ENCODE results near the gene TBCA.
"Not testable (repeated sequence)": the region's sequence is repeated elsewhere in the genome, so short reads cannot be mapped to it uniquely, and the experiment has no call there.

TBCA gene

DNA sequence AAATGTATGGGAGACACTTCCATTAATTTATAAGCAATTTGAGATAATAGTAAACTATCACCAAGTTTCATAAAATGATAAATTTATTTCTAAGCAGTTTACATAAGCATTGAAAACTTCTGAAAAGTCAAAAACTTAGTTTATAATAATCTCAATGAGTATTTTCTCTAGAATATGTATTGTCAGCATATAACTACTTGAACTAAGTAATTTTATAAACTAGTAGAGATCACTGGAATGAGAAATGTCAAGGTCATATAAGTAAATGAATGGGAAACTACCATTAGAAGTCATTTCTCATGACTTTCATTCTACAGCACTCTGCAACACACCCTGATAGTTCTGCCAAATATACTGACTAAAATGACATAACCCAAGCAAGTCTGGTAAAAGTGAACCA lies 3.4 kb downstream of the TBCA start:
- DNase-seq (ENCODE audit: low spot score): no peak

DNA sequence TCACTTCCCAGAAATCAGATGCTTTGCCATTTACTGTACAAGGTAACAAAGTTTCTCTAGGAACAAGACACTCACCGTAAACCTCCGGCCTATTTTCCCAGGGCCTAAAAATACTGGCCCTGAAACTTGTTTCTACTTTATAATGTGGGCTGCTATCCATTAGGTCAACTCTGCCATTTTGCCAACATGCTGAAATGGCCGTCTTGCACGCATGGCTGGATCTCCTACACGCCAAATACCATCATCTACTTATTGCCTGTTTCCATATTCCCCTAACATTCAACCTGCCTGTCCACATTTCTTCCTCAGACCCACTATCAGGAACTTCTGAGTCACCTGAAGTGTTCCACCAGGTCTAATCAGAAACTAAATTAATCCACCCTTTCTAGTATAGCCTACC lies 4.7 kb downstream of the TBCA start:
- no peak for DNase-seq (ENCODE audit: low spot score)

DNA sequence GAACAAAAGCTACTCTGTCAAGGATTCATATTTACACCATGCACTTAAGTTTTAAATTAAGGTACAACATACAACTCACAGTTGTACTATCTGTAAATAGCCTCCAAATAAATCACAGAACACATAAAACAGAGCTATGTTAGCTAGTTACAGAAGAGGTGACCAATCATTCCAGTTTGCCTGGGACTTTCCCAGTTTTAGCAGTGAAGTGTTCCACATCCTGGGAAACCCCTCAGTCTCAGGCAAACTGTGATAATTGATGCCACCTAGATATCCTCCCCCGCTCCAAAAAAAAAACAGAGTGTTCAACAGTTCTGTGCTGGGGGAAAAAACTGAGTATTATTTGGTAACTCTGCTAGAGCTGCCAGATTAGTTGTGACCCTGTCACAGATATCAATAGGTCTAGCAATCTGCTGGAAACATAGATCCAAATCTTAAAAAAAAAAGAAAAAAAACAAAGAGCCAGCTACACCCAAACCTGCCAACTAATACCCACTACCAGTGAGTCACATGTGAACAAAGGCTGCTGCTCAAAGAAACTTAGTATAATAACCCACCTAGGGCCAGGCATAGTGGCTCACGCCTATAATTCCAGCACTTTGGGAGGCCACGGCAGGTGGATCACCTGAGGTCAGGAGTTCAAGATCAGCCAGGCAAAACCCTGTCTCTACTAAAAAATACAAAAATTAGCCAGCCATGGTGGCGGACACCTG lies 5.7 kb downstream of the TBCA start:
- DNase-seq (ENCODE audit: low spot score): no peak

DNA sequence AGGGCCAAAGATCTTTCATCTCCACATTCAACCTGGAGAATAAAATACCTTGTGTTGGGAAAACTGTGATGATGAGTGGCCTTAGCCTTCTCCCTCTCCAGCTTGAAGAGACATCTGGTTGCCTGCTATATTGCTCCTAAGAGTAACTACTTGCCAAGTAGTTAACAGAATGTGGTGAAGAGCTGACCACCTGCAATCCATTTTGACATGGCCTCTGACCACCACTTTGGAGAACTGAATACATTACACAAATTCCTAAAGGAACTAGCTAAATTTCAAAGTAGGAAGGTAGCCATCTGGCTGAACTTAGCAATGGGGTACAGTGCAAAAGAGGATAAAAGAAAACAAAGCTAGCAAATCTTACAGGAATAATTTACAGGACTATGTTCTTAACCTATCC lies 7.2 kb downstream of the TBCA start:
- no peak for DNase-seq (ENCODE audit: low spot score)

DNA sequence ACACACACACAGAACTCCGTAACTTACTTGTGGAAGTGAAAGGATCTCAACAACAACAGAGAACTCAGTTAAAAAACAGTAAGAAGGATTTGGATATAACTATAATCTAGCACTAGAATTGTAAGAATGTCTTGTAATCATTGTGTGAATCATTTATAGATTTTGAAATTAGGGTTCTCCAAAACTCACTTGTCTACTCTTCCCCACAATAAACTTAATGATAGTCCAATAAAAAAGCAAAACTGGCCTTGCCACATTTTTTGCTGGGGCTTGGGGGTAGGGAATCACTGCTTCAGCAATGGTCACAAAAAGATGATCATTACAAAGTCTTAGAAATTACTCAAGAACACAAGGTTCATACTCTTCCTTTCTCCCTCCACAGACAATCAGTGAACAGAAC lies 8.8 kb downstream of the TBCA start:
- no peak for DNase-seq (ENCODE audit: low spot score)

DNA sequence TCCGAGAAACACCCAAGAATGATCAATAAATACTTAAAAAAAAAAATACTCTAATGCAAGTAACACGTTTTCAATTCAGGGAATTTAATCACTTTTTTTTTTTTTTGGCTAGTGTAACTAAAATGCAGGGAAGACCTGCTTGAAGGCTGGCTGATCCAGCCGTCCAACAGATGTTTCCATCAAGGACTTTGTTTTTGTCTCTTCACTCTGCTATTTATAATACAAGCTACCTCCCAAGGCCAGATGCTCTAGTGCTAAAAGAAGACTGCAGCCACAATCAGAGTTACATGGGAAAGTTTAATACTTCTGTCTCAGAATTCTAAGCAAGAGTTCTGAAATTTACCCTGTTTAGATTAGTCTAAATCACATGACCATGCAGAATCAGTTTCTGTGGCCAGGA lies 14.5 kb downstream of the TBCA start:
- no peak for DNase-seq (ENCODE audit: low spot score)

DNA sequence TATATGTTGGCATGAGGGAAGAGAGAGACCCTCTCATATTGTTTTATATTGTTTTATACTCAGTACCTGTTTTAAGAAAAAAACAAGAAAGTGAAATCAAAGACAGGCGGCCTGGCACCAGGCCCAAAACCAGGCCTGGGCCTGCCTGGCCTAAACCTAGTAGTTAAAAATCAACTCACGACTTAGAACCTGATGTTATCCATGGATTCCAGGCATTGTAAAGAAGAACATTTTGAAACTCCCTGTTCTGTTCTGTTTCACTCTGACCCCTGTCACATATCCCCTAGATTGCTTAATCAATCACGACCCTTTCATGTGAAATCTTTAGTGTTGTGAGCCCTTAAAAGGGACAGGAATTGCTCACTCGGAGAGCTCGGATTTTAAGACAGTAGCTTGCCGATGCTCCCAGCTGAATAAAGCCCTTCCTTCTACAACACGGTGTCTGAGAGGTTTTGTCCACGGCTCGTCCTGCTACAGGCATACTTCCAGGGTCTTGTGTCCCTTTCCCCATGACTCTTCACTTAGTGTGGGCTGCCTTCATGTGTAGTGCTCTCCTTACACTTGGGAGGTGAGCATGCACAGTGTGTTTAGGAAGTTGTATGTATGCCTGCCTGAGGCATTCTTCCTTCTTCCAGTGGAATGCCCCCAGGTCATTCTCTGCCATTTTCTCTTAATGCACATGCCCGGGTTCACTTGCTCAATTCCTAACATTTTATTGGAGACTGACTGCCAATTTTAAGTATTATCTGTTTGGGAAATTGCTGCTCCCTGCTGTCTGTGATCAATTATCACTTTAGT lies 17.8 kb downstream of the TBCA start:
- no peak for DNase-seq (ENCODE audit: low spot score)

DNA sequence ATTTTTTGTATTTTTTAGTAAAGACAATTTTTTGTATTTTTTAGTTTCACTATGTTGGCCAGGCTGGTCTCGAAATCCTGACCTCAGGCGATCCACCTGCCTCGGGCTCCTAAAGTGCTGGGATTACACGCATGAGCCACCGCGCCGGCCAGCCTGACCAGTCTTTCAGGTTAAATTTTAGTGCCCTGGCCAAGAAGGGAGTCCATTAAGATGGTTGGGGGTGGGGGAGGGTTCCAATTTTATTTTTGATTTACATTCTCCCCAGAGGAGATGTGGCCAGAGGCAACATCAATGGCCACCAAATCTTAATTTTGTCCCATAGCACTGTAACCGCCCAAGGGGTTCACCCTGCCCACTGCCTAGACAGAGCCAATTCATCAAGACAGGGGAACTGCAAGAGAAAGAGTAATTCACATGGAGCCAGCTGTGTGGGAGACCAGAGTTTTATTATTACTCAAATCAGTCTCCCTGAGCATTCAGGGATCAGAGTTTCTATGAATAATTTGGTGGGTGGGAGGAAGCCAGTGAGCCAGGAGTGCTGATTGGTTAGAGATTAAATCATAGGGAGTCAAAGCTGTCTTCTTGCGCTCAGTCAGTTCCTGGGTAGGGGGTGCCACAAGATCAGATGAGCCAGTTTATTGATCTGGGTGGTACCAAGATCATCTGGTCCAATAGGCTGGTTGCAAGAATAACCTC lies 24.7 kb downstream of the TBCA start:
- DNase-seq (ENCODE audit: low spot score): no peak

DNA sequence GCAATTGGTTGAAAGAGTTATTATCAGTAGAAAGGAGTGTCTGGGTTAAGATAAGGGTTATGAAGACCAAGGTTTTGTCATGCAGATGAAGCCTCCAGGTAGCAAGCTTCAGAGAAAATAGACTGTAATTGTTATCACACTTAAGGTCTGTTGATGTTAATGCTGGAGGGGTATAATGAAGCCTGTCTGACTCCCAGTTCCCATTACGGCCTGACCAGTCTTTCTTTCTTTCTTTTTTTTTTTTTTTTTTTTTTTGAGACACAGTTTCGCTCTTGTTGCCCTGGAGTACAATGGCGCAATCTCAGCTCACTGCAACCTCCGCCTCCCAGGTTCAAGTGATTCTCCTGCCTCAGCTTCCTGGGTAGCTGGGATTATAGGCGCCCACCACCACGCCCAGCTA lies 25.2 kb downstream of the TBCA start:
- not testable (repeated sequence) for DNase-seq (ENCODE audit: low spot score)

DNA sequence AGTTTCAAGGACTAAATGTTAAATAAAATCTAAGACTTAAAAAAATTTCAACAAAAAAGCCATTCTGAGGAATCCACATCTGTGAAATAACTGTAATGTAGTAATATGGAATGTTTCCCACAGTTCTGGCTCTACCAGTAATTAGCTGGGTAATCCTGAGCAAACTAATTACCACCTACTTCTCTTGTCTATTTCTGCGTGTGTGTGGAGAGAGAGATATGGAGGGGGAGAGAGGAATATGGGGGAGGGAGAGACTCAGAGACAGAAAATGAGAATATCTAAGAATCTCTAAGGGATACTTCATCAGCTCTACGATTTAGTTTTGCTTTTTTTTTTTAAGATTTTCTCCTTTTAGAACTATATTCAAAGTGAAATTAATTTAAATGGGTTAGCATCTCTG lies 28.0 kb downstream of the TBCA start:
- no peak for DNase-seq (ENCODE audit: low spot score)

DNA sequence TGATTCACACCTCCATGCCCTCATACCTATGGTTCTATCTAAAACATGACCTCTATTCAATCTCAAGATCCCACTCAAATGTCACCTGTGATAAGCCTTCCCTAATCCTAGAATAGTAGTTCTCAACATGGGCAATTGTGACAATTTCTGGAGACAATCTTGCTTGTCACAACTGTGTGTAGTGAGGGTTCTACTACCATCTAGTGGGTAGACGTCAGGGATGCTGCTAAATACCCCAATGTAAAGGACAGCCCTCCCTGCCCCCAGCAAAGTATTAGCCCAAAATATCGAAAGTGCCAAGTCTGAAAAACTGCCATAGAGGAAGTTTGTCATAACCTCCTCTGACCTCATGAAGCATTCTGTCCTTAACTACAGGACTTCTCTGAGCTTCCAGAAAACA lies 32.0 kb downstream of the TBCA start:
- no peak for DNase-seq (ENCODE audit: low spot score)

DNA sequence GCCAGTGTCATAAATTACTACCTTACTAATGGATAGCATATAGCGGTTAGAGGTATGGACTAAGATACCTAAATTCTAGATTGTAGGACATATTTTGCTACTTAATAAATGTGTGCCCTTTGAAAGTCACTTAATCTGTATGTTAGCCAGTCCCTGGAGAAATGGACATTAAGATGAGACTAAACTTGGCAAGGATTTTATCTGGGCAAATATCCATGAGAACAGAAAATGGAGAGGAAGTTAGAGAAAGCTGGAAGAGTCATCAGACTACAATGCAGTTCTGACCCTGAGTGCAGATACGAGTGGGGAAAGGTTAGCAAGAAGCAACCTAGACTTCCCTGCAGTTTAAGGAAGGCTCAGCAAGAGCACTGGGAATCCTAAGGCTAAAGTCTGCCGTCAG lies 33.0 kb downstream of the TBCA start:
- DNase-seq (ENCODE audit: low spot score): no peak

DNA sequence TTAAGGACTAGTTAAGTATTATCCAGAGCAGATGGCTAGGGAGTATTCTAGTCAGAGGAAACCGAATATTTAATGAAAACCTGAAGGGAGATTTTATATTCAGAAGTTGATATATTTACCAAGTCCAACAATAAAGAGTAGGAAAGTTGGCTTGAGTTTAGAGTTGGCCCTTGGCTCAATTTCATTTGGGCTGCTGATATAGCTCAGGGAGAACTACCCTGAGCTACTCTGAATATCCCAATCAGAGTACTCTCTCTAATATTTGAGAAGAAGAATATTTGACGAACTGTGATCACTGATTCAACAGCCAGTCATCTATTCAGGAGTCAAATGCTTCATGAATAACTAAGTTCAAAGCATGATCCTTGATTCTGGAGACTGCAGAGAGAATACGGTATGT lies 34.5 kb downstream of the TBCA start:
- no peak for DNase-seq (ENCODE audit: low spot score)

DNA sequence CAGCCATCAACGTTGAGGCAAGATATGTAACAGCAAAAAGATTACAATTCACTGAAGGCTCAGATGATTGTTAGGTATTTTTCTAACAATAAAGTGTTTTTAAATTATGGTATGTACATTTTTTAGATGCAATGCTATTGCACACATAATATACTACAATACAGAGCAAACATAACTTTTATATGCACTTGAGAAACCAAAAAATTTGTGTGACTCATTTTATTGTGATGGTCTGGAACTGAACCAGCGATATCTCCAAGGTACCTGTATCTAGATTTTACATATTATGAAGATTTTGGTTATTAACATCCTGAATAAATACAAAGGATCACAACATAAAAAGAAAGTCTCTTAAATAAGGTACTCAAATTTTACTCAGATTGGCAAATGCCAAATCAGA lies 41.3 kb downstream of the TBCA start:
- no peak for DNase-seq (ENCODE audit: low spot score)

DNA sequence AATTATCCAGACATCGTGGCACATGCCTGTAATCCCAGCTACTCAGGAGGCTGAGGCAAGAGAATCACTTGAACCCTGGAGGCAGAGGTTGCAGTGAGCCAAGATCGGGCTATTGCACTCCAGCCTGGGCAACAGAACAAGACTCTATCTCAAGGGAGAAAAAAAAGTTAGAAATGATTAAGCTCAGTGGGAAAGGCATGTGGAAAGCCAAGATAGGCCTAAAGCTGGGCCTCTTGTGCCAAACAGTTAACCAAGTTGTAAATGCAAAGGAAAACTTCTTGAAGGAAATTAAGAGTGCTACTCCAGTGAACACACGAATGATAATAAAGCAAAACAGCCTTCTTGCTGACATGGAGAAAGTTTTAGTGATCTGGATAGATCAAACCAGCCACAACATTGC lies 43.0 kb downstream of the TBCA start:
- no peak for DNase-seq (ENCODE audit: low spot score)

DNA sequence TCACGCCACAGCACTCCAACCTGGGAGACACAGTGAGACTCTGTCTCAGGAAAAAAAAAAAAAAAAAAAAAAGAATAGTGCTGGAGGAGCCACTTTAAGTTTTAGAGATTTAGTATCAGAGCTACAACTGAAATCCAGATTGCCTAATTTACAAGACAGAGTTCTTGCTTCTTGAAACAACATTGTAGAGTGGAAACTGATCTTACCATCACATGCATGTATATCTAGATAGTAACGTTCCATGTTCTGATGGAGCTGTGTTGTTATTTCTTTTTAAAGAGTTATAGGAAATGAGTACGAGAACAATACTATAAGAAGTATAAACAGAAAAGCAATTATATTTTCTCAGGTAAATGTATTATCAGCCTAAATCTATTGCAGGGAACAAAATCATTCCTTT lies 48.9 kb downstream of the TBCA start:
- no peak for DNase-seq (ENCODE audit: low spot score)

DNA sequence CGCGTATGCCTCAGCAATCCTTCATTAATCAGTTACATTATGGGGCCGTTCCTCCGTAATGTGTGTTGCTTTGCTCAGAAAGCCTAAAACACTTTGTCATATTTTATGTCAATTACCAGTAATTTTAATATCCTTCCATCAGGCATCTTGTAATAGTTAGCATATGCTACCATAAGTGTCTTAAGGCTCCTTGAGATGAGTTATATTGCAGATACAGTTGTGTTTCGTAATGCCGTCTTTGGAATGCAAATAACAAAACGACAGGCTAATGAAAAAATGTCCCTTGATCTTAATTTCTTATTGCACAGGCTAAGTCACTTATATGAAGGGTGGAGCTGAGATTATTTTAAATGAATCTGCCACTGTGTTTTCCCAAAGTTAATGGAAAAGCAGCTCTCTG lies 50.5 kb downstream of the TBCA start:
- no peak for DNase-seq (ENCODE audit: low spot score)

DNA sequence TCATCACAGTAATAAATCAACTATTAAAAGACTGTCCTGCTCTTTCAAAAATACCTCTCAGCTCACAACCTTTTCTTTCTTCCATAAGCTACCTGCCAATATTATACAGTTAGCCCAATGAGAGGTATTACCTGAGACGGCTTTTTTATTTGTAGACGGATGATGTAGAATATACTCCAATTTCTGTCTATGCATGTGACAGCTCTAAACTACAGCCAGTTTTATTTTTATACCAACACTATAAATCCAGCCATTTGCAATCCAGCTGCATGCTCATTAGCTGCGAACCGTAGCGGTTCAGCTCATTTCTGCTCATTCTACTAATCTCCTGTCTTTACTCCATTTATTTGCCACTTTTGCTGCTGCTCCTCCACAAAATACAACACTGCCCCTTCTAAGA lies 51.2 kb downstream of the TBCA start:
- DNase-seq (ENCODE audit: low spot score): no peak

DNA sequence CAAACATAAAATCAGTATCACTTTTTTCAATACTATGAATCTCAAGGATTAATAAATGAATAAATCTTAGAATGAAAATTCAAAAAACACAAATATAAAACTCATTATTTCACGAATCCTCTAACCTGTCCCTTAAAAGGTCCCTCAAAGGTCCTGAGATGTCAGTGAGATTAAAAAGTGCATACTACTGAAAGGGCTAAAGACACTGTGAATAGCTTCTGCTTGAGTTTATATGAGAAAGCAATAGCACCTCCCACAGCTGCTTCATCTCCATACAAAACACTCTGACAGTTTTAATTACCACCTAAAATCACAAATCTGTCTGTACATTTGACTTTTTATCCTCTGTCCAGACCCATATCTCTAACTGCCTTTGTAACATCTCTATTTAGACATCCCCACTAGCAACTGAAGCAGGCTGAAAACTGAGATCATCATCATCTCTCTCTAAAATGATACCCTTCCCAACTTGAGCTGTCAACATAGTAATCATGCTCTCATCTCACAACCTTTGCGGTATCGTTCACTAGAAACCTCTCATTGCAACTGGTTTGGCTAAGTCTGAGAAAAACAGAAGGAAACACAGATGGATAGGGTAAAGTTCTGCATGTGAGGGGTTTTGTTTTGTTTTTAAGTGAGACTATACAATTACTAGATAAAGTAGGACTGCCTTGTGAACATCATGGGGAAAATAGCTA lies 56.3 kb downstream of the TBCA start:
- no peak for DNase-seq (ENCODE audit: low spot score)

DNA sequence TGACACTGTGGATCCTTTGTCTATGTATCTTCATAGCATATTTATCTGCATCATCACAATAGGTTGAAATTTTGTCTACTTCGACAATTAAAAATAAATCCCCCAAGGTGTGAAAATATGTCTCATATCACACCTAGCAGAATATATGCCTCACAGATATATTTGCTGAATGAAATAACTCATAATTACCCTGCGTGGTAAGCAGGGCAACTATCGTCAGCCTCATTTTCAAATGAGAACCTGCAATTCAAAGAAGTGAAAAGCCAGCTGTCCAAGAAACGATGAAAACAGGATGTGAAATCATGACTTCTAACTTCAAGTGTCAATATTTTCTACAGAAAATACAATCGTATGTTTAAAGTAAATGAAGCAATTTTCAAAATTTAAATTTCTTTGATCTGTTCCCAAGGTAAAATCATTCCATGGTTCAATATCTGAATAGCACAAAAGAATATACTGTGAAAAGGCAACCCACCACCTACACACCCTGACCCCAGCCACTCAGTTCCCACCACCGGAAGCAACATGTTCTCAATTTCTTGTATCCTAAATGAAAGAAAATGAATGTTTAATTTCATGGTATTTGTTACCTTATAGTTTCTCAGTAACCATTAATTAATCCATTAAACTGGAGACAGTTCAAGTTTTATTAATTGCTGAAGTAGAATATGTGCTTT lies 57.1 kb downstream of the TBCA start:
- DNase-seq (ENCODE audit: low spot score): no peak

DNA sequence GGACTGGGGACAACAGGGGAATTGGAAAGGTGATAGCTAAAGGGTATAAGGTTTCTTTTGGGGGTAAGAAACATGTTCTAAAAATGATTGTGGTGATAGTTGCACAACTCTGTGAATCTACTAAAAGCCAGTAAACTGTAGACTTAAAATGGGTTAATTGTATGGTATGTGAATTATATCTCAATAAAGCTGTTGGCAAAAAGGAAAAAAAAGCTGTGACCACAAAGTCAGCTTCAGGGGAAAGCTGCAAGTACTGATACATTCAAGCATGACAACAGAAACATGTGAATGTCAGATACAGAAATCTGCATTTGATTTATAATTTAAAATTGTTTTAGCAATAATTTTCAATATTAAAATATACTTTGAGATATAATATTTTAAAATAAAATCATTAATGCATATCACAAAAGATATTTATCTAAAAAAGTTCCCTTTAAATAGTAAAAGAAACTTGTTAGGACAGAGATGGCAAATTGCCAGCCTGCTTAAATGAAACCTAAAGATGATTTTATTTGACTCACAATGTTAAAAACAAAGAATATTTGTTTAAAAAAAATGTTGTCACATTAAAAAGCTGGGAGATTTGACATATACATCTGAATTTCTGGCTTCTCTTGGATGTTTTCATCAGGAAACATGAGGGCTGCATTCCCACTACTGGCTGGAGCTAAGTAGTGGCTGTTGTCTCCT lies 66.0 kb downstream of the TBCA start:
- no peak for DNase-seq (ENCODE audit: low spot score)

Data from CD4-positive, alpha-beta T cell treated with Interleukin-6 at 100 ng/mL for 8 hours (primary cell).